ENCODE results near the gene PRORP. TPM values are rescaled to one million over a fixed set of nuclear protein-coding genes. Genes with fewer than 3 reads are reported as not detected.

Gene PRORP
- 33.9 to 36.6 TPM (median 35.1 TPM) in 5 replicates for total RNA-seq (2022; extraction: Qiagen RNA extraction; ENCODE audit: low read depth)

DNA sequence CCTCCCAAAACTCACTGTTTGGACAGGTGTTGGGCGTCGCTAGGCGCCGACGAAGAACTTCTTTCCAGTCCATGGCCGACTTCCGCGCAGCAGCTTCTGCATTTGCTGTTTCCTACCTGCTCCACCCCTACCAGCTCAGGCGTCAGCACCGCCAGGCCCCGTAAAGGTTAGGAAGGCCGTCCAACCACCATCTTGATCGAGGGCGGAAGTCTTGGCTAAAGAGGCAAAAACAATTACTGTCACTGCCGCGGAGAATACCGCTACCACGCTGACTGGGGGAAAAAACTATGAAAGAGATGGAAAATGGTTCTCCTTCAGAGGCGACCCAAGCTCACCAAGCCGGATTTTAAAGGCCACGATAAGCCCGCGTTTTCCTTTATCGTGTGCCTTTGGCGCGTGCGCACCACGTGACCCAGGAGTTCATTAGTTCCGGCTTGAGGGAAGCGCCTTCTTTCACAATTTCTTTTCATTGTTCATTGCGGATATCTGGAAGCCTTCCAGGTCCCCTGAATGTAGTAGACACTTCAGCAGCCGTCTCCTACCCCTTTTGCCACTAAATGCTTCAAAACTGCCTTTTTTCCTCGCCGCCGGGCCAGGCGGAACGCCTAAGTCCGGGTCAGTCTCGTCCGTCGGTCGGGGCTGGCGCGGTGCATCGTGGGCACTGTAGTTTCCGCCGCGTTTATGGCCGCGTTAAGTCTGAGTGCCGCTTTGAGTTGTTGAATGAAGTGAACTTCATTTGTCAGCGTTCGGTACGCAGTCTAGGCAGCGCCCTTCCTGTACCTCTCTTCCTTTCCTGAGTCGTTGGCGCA lies at the start of gene PRORP, which contains the start of gene PPP2R3C:
Gene PRORP (plus strand): TSS at position 666 of the 809 bp plus-strand sequence. CDS start 694 bp downstream, outside the sequence.
Gene PPP2R3C (minus strand): TSS at position 104 of the 809 bp plus-strand sequence. CDS start 31 bp downstream, at position 73.

Other genes with a start within 250 kb of the PRORP start
- 20.6 to 34.7 TPM (median 28.2 TPM) in 5 replicates for gene BAZ1A, start 247.2 kb upstream of the PRORP start, total RNA-seq (2022; extraction: Qiagen RNA extraction; ENCODE audit: low read depth)
- 55.1 to 60.5 TPM (median 57.7 TPM) in 5 replicates for gene SRP54, start 139.6 kb upstream of the PRORP start, total RNA-seq (2022; extraction: Qiagen RNA extraction; ENCODE audit: low read depth)
- 84.3 to 108 TPM (median 98.6 TPM) in 5 replicates for gene FAM177A1, start 76.3 kb upstream of the PRORP start, total RNA-seq (2022; extraction: Qiagen RNA extraction; ENCODE audit: low read depth)
- gene PPP2R3C, start 562 bp upstream of the PRORP start, total RNA-seq (2022; extraction: Qiagen RNA extraction; ENCODE audit: low read depth): 25.5 to 28.5 TPM (median 27.6 TPM) in 5 replicates
- 277 to 297 TPM (median 285 TPM) in 5 replicates for gene PSMA6, start 169.8 kb downstream of the PRORP start, total RNA-seq (2022; extraction: Qiagen RNA extraction; ENCODE audit: low read depth)

Measured in A549 treated with GW870086 at 1 μM for 4 hours (cell line).